ENCODE measurements around the gene WBP4. TPM values are rescaled to one million over a fixed set of nuclear protein-coding genes. Genes with fewer than 3 reads are reported as not detected.

Gene WBP4
- total and polyA plus RNA-seq, 2 of the 13 experiments (the other 11 are each of a cell fraction or from before 2014, with no cell fraction given) = 6.7 to 11.7 TPM

DNA sequence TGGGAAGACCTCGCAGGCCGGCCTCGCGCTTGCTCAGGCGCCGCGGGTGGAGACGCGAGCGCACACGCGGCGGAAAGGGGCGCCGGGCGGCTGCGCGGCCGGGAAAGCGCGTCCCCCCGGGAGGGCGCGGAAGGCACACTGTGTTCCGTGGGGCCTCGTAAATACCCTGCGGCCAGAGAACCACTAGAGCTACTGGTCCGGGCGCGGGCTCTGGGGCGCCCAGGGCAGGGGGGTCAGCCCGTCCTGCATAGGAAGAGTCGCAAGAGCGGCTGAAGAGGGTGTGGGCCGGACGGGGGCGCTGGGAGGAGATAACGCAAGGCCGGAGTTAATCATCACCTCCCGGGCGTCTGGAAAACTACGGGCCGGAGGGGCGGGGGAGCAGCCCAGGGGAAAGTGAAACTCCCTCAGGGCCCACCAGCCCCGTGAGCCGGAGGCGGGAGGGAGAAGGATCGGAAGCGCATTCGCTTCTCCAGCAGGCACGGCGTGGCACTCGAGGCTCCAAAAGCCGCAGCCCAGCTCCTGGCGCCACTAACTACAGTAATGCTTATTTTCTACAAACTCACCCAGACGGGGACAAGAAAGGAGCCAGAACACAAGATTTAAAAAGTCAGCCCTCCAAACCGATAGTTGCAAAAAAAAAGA, 1.1 kb upstream of the WBP4 start (continued):
- TF ChIP-seq ZNF781 (CRISPR knock-in tag; IDR thresholded peaks at IDR 0.05; ENCODE audit: borderline replicate concordance, not compliant biosample characterization) (peak; percentile 30), BCL6 (CRISPR knock-in tag; IDR thresholded peaks at IDR 0.05) (peak; percentile 34), ZNF225 (CRISPR knock-in tag; IDR thresholded peaks at IDR 0.05) (0 out of 2 replicates have a peak, but pooled peaks have one; percentile 36), SNAPC5 (CRISPR knock-in tag; IDR thresholded peaks at IDR 0.05; ENCODE audit: borderline replicate concordance) (no peak), TP53 (CRISPR knock-in tag; conservative IDR thresholded peaks at IDR 0.05) (no peak), ZNF430 (CRISPR knock-in tag; IDR thresholded peaks at IDR 0.05) (peak; percentile 76; the same call in 1 of the 2 replicates), CEBPB (IDR thresholded peaks at IDR 0.05; ENCODE audit: borderline replicate concordance, low read depth, low read length) (peak; percentile 37; the same call in 1 of the 2 replicates), ZFP36L1 (CRISPR knock-in tag; IDR thresholded peaks at IDR 0.05) (no peak), ZNF180 (CRISPR knock-in tag; IDR thresholded peaks at IDR 0.05; ENCODE audit: borderline replicate concordance, low read depth) (no peak), NRL (CRISPR knock-in tag; IDR thresholded peaks at IDR 0.05; ENCODE audit: borderline replicate concordance) (peak; percentile 31; the same call in 1 of the 2 replicates), GFI1 (CRISPR knock-in tag; IDR thresholded peaks at IDR 0.05; ENCODE audit: borderline replicate concordance) (peak; percentile 39; the same call in 1 of the 2 replicates), ZNF639 (CRISPR knock-in tag; conservative IDR thresholded peaks at IDR 0.05) (no peak), TRAFD1 (CRISPR knock-in tag; IDR thresholded peaks at IDR 0.05; ENCODE audit: borderline replicate concordance) (no peak), JARID2 (CRISPR knock-in tag; IDR thresholded peaks at IDR 0.05; ENCODE audit: insufficient replicate concordance) (no peak), ADNP (CRISPR knock-in tag; IDR thresholded peaks at IDR 0.05) (no peak), ZNF24 (IDR thresholded peaks at IDR 0.05) (no peak), ELK4 (CRISPR knock-in tag; IDR thresholded peaks at IDR 0.05; ENCODE audit: borderline replicate concordance) (no peak), ZZZ3 (CRISPR knock-in tag; IDR thresholded peaks at IDR 0.05; ENCODE audit: borderline replicate concordance) (0 out of 2 replicates have a peak, but pooled peaks have one; percentile 20), CENPX (CRISPR knock-in tag; IDR thresholded peaks at IDR 0.05) (no peak), ZNF775 (CRISPR knock-in tag; IDR thresholded peaks at IDR 0.05; ENCODE audit: borderline replicate concordance) (no peak), KMT2A (CRISPR knock-in tag; IDR thresholded peaks at IDR 0.05) (peak; percentile 95), HOXA5 (CRISPR knock-in tag; IDR thresholded peaks at IDR 0.05) (no peak)

Data from HepG2 (cell line).